GM21390 (cell line): ENCODE measurements around the gene KDELR1.
"Not testable (repeated sequence)": the region's sequence is repeated elsewhere in the genome, so short reads cannot be mapped to it uniquely, and the experiment has no call there.

Source experiments
- ATAC-seq: cut with Tn5 transposase; IDR thresholded peaks from one replicate; pipeline ENCODE4 v1.9.1; 2021; ENCODE audit not compliant: unreplicated experiment

The KDELR1 gene

DNA sequence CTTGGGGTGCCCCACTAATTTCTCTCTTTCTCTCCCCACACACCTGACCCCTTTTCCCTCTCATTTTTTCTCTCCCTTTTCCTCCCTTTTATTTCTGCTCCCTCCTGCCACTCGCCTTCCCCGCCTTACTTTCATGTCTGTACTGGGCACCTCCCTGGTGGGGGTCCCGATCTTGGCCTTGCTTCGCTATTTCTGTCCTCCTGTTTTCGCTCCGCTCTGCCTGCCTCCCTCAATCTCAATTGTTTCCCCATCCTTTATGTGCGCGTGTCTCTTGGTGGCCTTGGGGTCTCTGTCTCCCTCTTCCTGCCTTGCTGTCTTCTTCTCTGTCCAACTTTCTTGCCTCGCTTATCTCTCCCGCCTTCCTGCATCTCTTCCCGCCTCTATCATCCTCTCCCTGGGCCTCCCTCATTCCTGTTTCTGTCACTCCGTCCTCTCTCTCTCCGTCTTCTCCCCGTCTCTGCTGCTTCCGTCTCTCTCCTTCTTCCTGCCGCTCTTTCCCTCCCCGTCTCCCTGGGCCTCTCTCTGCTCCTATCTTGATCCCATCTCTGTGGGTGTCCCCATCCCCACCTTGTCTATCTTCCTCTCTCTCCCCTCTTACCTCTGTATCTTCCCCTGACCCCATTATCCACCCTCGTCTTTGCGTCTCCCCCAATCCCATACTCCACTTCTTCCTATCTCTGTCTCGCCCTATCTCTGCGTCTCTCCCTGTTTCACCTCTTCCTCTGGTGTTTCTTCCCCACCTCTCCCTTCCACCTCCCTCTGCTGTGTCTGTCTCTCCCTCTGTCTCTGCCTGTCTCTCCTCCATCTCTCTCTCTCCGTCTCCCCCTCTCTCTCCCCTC, 6.1 kb upstream of the KDELR1 start:
- ATAC-seq: no peak

DNA sequence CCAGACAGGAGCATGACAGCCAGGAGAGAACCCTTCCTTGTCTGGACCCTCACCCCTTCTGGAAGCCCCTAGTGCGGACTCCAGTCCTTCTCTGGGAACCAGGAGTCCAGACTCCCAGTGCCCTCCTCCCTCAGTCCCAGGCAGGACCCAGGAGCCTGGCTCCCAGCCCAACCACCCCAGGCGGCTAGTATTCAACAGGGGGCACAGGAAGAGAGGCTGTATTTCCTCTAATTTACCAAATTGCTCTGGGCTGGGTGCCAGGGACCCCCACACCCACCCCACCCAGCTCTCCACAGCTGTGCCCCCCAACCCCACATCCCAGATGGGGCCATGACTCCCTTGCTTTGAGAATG, 5.4 kb upstream of the KDELR1 start:
- ATAC-seq: no peak

DNA sequence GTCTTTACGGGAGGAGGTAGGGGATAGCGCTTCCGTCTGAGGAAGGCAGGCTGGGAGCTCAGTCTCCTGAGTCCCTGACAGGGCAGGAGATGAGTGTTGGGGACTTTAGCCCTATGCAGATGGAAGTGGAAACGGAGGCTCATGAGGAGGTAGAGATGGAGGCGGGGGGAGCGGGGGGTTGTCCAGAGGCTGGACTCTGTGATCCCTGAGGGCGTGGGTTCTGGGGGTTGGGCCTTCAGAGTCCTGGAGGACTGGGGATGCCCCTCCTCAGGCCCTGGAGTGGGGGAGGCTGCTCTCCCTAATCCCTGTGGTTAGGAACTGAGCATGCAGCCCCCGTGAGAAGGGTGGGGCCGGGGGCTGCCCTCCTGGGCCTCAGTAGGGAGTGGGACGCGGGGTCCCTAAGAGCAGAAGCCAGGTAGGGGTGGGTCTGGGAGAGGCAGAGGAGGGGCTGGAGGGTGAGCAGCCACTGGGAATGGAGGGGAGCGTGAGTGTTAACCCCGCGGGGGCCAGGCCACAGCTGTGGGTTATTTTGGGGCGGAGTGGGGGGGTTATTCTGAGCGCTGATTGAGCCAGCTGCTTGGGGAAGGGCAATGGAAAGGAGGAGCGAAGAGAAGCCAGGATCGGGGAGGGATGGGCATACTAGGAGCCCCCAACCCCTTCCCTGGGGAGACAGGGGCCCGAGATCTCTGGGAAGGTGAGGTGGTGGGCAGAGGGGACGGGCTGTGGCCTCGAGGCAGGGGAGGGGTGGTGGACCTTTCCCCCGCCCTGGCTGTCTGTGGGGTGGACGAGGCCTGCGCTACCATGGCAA, 4.9 kb upstream of the KDELR1 start:
- ATAC-seq: no peak

DNA sequence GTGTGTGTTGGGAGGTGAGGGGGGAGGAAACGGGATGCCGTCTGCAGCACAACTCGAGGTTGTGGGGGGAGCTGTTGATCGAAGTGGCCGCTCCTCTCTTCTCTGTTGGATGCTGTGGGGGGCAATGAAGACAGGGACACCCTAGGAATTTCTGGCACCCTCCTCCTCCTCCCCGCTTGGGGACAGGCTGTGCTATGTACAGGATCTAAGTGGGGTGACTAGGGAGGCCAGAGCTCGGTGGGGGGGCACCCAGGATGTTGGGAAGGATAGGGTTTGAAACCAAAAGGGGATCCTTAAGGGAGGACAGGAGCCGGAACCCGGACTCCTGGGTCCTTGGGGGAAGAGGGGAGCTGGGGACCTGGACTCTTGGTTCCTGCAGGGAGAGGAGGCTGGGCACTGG, 4.1 kb upstream of the KDELR1 start:
- ATAC-seq: no peak

DNA sequence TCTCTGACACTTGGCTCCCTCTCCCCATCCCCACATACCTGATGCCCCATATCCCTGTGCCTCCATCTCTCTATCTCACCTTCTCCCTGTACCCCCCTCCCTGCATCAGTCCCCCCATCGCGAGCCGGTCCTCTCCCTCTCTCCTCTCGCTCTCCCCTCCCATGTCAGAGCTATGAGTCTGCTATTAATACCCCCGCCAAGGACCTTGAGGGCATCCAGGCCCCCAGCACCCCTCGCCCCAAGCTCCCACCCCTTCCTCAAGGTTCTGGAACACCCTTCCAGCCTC, 3.8 kb upstream of the KDELR1 start:
- no peak for ATAC-seq

DNA sequence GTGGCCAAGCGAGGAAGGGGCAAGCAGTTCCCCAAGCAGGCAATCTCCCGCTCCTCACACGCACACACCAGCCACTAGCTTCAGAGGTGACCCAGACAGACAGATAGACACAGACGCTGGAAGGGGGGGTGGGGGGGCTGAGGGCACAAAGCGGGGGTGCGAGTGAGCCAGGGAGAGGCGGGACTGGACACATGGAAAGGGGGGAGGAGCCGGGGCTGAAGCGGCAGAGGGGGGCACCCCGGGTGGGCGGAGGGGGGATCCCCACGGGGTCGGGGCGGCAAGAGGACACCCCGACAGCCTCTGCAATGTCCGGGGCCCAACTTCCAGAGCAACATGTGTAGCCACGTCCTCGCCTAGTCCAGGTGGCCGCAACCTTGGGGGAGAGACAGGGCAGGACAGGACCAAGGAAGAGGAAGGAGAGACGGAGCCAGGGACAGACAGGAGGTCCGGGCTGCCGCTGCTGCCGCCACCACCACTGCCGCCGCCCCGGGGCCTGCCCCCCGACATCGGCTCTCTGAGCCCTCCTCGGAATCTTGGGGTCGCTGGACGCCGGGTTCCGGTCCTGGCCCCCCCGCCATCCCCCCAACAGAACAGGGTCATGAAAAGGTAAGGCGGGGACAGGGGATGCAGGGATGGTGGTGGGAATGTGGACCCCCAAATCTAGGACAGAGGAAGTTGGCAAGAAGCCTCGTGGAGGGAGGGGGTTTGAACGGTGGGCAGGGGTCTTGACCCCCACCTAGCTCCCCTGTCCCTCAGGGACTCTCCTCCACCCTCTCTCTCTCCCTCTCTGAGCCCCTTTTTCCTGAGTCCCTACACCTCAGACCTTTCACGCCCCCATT, 3.2 kb upstream of the KDELR1 start:
- ATAC-seq: no peak

DNA sequence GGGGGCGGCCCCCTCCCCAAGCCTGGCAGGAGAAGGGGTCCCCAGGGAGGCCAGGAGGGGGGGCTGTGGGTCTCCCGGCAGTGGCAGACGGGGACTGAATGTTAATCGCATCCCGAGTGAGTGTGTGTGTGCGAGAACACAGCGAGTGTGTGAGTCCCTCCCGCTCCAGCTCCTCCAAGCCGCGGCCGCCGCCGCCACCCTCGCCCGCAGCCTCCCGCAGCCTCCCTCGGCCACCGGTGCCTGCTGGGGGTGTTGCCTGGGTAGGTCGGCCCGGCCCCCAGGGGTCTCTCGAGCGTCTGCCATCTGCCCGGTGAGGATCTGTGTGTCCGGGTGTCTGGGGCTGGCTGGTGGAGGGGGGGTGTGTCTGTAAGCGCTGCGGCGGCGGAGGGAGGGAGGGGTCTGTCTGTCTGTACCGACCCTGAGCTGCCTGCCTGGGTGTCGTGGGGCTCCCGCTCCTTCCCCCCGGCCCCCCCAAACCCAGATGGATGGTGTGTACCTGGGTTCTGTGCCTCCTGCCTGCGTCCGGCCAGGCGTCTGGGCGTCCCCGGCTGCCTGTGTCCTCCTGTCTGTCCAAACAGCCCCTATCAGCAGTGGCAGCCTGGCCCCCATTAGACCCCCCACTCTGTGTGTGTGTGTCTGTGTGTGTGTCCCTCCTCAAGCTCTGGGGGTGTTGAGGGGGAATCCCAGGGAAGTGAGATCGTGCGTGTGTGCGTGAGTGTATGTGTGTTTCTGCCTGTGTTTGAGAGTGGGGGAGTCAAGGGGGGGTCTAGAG, 2.4 kb upstream of the KDELR1 start, which contains the start of gene GRIN2D:
Gene GRIN2D, plus strand, starts transcription at position 110 of the 772 bp plus-strand sequence. CDS start 4,725 bp downstream, outside the sequence.
- ATAC-seq: no peak

DNA sequence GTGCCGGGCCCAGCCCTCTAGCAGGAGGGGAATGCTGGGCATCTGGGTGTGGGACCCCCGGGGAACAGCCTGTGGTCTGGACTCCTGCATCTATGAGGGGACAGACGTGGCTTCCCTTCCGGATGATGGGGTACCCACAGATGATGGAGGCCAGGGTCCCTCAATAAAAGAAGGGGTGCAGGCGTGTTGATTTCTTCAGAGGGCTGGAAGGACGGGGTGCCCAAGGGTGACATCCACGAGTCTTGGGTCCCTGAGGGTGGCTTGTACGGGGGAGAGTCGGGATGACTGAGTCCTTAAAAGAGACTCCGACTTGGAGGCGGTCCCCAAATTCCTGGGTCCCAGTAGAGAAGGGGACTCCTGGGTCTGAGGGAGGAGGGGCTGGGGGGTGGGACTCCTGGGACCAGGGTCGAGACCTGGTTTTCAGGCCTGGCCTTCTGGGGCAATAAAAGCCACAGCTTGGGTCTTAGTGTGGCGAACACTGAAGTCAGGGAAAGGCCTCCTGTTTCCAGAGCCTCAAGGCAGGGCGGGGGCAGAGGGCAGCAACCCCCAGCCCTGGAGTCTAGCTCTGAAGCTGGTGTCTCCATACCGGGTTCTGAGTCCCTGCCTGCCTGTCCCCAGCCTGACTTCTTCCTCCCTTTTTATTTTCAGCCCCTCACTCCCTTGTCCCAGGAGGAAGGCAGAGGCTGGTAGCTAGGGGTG, 1.7 kb upstream of the KDELR1 start:
- no peak for ATAC-seq

DNA sequence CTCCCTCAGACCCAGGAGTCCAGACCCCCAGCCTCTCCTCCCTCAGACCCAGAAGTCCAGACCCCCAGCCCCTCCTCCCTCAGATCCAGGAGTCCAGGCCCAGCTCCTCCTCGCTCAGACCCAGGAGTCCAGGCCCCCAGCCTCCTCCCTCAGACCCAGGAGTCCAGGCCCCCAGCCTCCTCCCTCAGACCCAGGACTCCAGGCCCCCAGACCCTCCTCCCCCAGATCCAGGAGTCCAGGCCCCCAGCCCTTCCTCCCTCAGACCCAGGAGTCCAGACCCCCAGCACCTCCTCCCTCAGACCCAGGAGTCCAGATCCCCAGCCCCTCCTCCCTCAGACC, 624 bp upstream of the KDELR1 start:
- ATAC-seq: not testable (repeated sequence)

DNA sequence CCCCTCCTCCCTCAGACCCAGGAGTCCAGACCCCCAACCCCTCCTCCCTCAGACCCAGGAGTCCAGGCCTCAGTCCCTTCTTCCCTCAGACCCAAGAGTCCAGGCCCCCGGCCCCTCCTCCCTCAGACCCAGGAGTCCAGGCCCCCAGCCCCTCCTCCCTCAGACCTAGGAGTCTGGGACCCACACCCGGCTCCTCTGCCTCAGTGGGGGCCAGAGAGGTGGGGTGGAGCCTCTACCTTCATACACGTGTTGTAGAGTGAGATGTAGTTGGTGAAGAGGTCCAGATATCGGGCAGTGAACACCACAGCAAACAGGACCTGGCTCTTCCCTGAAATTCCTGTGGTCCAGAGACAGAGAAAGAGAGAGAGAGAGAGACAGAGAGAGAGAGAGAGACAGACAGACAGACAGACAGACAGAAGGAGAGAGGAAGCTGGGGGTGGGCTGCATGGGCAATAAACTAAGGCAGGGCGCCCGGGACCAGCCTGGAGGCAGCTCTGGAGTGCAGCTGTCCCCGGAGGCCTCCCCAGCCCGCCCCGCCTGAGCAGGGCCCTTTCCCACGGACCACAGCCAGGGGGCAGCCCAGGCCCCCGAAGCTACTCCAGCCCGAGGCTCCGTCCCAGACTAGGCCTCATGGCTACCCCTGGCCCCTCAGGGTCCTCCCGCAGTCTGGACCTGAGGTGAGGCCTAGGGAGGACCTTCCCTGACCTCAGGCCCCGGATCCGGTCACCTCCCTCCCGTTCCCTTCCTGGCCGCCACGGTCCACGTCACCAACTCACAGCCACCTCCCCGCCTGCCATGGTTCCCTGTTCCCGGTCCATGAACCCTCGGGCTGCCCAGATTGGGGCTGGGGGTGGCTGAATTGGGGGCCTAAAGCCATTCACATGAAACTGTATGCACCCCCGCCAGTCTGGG, 907 bp downstream of the KDELR1 start:
- no peak for ATAC-seq

DNA sequence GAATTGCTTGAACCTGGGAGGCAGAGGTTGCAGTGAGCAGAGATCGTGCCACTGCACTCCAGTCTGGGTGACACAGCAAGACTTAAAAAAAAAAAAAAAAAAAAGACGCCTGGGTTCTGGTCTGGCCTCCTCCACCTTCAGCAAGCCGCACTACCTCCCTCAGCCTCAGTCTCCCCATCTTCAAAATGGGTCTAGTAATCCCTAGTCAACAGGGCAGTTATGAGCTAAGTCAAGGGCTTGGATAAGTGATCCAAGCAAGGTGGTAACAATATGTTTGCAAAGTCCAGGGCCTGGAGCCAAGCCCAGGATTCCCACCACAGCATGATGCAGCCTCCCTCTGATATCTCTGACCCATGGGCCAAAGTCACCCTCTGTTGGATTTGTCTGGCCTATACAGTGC, 4.4 kb downstream of the KDELR1 start:
- ATAC-seq: no peak

DNA sequence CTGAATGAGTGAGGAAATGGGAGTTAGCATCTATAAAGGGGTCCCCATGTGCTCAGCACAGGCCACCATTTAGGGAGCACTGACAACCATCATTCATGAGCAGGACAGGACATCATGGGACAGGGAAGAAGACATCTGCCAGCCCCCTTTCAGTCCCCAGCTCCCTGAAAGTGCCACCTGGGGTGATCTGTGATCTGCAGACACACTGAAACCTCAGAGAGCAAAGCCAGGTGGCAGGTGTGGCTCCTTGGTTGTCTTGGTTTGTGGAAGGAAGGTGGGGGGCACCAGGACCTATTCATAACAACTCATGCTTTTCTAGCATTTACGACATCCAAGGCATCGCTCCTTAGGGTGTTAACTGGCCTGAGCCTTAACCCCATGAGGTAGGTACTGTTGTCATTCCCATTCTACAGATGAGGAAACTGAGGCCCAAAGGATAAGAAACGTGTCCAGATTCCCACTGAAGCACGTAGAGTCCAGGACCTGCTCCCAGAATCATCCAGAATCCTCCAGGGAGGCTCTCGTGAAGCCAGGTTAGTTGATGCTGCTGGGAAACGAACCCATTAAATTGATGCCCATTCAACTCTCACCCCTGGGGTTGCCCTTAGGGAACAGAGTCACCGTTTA, 5.8 kb downstream of the KDELR1 start:
- ATAC-seq: no peak

DNA sequence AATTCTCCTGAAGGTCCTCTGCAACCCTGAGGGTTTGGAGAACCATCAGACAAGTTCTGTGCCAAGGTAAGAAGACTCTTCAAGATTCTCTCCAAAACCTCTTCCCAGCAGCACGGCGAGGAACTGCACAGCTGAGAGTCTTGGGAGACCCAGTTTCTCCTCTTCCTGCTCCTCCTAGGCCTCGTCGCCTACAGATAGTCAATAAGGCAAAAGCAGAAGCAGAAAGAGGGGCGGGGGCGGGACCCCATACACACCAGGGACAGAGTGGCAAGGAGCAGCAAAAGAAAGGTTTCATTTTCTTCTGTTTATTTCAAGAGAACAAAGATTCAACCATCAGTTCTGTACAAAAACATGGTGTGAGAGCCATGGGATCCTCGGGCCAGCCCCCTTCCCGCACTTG, 9.1 kb downstream of the KDELR1 start:
- no peak for ATAC-seq

DNA sequence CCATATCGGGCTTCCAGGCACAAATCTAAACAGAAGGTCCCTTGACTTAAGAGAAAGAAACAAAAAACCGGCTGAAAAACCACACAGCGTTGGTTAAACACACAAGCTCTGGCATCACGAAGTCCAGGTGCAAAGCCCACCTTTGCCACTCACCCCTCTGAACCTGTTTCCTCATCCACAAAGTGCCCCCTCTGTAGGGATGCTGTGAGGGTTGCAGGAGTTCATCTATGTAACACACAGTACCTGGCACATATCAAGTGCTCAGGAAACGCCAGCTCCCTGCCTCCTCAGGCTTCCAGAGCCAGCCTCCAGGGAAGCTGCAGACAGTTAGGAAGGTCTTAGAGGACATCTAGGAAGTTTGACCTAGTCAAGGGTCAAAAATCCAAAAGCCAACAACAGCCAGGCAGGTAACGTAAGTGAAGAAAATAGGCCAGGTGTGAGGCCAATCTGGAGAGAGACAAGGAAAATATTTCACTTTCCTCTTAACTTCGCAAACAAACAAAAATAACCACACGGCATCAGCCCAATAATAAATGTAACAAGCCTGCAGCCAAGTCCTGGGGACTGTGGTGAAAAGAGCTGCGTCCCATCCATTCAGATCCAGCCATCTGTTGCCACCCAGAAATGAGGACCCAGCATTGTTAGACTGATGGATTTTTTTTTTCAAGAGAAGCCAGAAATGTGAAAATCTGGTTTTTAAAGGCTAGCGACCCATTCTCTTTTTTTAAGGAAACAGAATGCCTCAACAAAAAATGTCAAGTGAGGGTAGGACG, 10.0 kb downstream of the KDELR1 start:
- ATAC-seq: no peak

DNA sequence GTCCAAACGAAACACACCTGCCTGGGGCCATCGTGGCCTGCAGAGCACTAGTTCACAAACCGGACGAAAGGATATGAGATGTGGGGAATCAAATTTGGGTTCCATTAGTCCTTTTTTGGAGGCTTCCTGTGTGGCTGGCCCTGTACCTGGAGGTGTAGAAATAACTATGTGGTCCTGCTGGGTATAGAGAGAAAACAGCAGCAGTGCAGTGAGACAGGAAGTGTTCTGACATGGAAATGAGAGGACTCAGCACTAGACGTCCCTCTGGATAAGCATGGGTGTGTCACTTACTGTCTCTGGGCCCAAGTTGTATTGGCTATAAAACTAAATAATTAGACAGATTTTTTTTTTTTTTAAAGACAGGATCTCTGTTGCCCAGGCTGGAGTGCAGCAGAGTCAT, 12.3 kb downstream of the KDELR1 start:
- ATAC-seq: no peak

DNA sequence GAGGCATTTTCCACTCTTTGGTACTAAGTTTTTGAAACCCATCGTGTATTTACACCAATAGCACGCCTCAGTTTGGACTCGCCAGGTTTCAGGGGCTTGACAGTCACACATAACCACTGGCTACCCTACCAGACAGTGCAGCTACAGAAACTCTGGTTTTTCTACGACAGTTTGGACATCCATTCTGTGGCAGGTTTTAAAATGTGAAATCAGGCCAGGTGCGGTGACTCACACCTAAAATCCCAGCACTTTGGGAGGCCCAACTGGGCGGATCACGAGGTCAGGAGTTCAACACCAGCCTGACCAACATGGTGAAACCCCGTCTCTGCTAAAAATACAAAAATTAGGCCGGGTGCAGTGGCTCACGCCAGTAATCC, 13.2 kb downstream of the KDELR1 start:
- ATAC-seq: no peak

DNA sequence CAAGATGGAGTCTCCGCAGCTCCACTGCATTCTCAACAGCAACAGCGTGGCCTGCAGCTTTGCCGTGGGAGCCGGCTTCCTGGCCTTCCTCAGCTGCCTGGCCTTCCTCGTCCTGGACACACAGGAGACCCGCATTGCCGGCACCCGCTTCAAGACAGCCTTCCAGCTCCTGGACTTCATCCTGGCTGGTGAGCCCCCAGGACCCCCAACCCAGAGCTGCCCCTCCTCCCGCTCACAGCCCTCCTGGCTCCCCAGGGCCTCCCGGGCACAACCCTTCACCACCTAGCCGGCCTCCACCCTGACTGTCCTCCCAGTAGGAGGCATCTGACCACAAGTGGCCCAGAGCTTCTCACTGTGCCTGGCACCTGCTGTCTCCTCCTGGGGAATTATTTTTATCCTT, 17.8 kb downstream of the KDELR1 start:
- no peak for ATAC-seq

DNA sequence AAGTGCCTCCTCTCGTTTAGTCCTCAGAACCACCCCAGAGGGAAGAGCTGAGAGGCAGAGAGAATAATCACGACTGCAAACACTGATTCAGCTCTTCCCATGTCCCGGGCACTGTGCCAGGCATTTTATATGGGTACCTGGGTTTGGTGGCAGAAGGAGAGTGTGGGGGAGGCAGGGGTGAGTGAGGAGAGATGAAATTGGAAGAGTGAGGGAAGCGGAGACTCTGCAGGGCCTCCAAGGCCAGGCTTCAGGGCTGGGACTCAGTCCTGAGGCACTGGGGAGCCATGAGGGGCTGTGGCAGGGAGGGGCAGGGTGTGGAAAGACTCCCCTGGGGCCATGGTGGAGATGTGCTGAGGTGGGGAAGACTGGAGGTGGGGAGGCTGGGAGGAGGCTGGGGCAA, 18.4 kb downstream of the KDELR1 start:
- no peak for ATAC-seq
